Measurements from ENCODE around the gene GRB7. TPM values are rescaled to one million over a fixed set of nuclear protein-coding genes. Genes with fewer than 3 reads are reported as not detected.
A peak's percentile ranks its signal among the peaks of the same experiment; 100 is the strongest.
"Not testable (repeated sequence)": the region's sequence is repeated elsewhere in the genome, so short reads cannot be mapped to it uniquely, and the experiment has no call there.

Gene GRB7
- total RNA-seq, 1 donor from 2014 or later = 0.34 TPM

GRCh38 chr17:39709998-39710964 is 27.5 kb upstream of the GRB7 start:
- DNase-seq = no peak

DNA sequence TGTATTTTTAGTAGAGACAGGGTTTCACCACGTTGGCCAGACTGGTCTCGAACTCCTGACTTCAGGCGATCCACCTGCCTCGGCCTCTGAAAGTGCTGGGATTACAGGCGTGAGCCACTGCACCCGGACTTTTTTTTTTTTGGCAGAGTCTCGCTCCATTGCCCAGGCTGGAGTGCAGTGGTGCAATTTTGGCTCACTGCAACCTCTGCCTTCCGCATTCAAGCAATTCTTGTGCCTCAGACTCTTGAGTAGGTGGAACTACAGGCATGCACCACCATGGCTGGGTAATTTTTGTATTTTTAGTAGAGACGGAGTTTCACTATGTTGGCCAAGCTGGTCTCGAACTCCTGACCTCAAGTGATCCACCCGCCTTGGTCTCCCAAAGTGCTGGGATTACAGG is 26.7 kb upstream of the GRB7 start:
- not testable (repeated sequence) for DNase-seq

DNA sequence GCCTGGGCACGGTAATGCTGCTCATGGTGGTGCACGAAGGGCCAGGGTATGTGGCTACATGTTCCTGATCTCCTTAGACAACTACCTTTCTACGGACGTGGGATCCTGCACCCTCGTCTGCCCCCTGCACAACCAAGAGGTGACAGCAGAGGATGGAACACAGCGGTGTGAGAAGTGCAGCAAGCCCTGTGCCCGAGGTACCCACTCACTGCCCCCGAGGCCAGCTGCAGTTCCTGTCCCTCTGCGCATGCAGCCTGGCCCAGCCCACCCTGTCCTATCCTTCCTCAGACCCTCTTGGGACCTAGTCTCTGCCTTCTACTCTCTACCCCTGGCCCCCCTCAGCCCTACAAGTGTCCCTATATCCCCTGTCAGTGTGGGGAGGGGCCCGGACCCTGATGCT is 25.9 kb upstream of the GRB7 start:
- no peak for DNase-seq

GRCh38 chr17:39714234-39714633 is 23.5 kb upstream of the GRB7 start:
- no peak for DNase-seq

- DNase-seq = no peak
Observed at GRCh38 chr17:39715375-39716072, 22.2 kb upstream of the GRB7 start.

DNA sequence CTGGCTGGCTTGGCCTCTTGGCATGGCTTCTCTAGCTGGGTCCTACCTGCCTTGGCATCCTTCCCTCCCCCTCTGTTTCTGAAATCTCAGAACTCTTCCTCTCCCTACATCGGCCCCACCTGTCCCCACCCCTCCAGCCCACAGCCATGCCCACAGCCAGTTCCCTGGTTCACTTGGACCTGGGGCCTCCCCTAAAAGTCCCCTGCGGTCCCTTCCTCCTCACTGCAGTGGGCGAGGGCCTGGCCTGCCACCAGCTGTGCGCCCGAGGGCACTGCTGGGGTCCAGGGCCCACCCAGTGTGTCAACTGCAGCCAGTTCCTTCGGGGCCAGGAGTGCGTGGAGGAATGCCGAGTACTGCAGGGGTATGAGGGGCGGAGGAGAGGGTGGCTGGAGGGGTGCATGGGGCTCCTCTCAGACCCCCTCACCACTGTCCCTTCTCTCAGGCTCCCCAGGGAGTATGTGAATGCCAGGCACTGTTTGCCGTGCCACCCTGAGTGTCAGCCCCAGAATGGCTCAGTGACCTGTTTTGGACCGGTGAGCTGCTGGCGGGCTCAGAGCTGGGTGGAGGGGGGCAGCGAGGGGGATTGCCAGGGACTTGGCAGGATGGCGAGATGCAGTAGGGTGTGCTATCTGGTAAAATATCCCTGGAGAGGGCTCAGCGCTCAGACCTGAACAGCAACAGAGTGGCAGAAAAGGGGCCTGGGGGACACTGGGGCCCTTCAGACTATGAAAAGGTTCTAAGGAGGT is 21.5 kb upstream of the GRB7 start:
- no peak for DNase-seq

- no peak for DNase-seq
Observed at GRCh38 chr17:39716879-39717536, 20.7 kb upstream of the GRB7 start.

GRCh38 chr17:39717660-39718059 is 20.1 kb upstream of the GRB7 start:
- no peak for DNase-seq

GRCh38 chr17:39719563-39720355 is 18.0 kb upstream of the GRB7 start:
- no peak for DNase-seq

DNA sequence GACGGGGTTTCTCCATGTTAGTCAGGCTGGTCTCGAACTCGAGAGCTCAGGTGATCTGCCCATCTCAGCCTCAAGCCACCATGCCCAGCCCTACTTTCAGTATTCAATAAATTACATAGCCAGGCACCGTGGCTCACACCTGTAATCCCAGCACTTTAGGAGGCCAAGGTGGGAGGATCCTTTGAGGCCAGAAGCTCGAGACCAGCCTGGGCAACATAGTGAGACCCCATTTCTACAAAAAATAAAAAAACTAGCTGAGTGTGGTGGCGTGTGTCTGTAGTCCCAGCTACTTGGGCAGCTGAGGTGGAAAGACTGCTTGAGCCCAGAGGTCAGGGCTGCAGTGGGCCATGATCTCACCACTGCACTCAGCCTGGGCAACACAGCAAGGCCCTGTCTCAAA is 15.6 kb upstream of the GRB7 start:
- no peak for DNase-seq

DNA sequence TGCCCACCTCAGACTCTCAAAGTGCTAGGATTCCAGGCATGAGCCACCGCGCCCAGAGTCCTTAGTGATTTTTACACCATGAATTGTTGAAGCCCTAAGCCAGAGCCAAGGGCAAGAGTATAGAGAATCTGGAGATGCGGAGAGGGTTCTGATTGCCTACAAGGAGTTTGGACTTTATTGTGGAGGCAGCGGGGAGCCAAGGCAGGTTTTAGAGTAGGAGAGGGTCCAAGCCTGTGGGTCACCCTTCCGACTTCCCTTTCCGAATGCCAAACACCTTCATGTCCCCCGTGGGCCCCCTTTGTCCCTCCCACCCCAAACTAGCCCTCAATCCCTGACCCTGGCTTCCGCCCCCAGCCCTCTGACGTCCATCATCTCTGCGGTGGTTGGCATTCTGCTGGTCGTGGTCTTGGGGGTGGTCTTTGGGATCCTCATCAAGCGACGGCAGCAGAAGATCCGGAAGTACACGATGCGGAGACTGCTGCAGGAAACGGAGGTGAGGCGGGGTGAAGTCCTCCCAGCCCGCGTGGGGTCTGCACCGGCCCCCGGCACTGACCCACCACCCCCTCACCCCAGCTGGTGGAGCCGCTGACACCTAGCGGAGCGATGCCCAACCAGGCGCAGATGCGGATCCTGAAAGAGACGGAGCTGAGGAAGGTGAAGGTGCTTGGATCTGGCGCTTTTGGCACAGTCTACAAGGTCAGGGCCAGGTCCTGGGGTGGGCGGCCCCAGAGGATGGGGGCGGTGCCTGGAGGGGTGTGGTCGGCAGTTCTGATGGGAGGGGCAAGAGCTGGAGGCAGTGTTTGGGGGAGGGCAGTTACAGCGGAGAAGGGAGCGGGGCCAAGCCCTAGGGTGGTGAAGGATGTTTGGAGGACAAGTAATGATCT is 14.5 kb upstream of the GRB7 start:
- no peak for DNase-seq

DNA sequence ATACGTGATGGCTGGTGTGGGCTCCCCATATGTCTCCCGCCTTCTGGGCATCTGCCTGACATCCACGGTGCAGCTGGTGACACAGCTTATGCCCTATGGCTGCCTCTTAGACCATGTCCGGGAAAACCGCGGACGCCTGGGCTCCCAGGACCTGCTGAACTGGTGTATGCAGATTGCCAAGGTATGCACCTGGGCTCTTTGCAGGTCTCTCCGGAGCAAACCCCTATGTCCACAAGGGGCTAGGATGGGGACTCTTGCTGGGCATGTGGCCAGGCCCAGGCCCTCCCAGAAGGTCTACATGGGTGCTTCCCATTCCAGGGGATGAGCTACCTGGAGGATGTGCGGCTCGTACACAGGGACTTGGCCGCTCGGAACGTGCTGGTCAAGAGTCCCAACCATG is 13.0 kb upstream of the GRB7 start:
- no peak for DNase-seq

DNA sequence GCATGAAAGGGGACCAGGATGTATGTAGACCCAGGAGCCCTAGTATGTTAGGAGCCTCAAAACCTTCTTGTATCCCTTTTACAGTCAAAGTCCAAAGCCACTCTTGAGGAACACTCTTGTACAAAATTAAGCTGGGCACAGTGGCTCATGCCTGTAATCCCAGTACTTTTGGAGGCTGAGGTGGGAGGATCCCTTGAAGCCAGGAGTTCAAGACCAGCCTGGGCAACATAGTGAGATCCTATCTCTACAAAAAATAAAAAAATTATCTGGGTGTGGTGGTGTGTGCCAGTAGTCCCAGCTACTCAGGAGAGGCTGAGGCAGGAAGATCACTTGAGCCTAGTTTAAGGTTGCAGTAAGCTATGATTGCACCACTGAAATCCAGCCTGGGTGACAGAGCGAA is 11.8 kb upstream of the GRB7 start:
- not testable (repeated sequence) for DNase-seq

- no peak for DNase-seq
Observed at GRCh38 chr17:39726617-39727016, 11.1 kb upstream of the GRB7 start.

DNA sequence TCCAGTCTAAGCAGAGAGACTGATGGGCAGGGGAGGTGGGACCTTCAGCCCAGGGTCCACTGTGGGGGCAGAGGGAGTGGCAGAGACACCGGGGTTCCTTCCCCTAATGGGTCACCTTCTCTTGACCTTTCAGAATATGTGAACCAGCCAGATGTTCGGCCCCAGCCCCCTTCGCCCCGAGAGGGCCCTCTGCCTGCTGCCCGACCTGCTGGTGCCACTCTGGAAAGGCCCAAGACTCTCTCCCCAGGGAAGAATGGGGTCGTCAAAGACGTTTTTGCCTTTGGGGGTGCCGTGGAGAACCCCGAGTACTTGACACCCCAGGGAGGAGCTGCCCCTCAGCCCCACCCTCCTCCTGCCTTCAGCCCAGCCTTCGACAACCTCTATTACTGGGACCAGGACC is 10.2 kb upstream of the GRB7 start:
- no peak for DNase-seq

GRCh38 chr17:39729280-39729851 is 8.4 kb upstream of the GRB7 start:
- DNase-seq = no peak

GRCh38 chr17:39730095-39730921 is 7.4 kb upstream of the GRB7 start, which contains the start of gene MIEN1:
MIEN1 (minus strand) TSS chr17:39730532; CDS start chr17:39730495, 37 bp downstream.
- peak; percentile 89 for DNase-seq

DNA sequence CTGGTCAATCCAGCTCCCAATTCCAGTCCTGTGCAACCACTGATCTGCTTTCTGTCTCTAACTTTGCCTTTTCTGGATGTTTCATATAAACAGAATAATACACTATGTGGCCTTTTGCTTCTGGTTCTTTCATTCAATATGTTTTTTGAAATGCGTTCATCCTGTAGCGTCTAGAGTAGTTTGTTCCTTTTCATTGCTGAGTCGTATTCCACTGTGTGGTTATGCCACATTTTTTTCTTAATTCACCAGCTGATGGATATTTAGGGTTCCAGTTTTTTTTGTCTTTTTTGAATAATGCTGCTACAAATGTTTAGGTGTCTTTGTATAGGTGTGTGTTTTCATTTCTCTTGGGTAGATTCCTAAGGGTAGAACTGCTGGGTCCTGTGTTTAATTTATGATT is 5.2 kb upstream of the GRB7 start:
- no peak for DNase-seq

GRCh38 chr17:39735882-39736281 is 1.9 kb upstream of the GRB7 start:
- DNase-seq = no peak
